ENCODE results near the gene STX16.

- TF ChIP-seq REL (CRISPR knock-in tag; conservative IDR thresholded peaks at IDR 0.05): no peak
- no peak for TF ChIP-seq POLR2A (IDR thresholded peaks at IDR 0.05; ENCODE audit: insufficient read depth in 1 of 2, low read depth in 2 of 2, low read length in 2 of 2)
- TF ChIP-seq MLXIP (CRISPR knock-in tag; IDR thresholded peaks at IDR 0.05; ENCODE audit: borderline replicate concordance): no peak
- TF ChIP-seq POLR2AphosphoS5 (IDR thresholded peaks at IDR 0.05; ENCODE audit: low read depth, low read length): no peak
- no peak for TF ChIP-seq GABPB1 (CRISPR knock-in tag; IDR thresholded peaks at IDR 0.05)
- TF ChIP-seq MXD3 (CRISPR knock-in tag; IDR thresholded peaks at IDR 0.05): no peak
- no peak for TF ChIP-seq TCF12 (IDR thresholded peaks at IDR 0.05)
- TF ChIP-seq TCF12 (CRISPR knock-in tag; IDR thresholded peaks at IDR 0.05): no peak
- TF ChIP-seq BRF2 (CRISPR knock-in tag; IDR thresholded peaks at IDR 0.05): no peak
- TF ChIP-seq ZNF276 (CRISPR knock-in tag; IDR thresholded peaks at IDR 0.05; ENCODE audit: low read depth): no peak
- TF ChIP-seq EZH2 (conservative IDR thresholded peaks at IDR 0.05; ENCODE audit: low read depth, low read length): no peak
- no peak for TF ChIP-seq E2F1 (CRISPR knock-in tag; IDR thresholded peaks at IDR 0.05)
- no peak for TF ChIP-seq CTCF (CRISPR knock-in tag; IDR thresholded peaks at IDR 0.05)
Observed at GRCh38 chr20:58719258-58719657, 68.2 kb downstream of the STX16 start.
